Mesenchymal stem cell (in vitro differentiated cells and primary cell): ENCODE results near the gene CACNA1E.
A peak's percentile ranks its signal among the peaks of the same experiment; 100 is the strongest.

Source experiments
- DNase-seq: peaks from one replicate; pipeline ENCODE4 v3.0.0-alpha.2; 2013
- H2AFZ ChIP-seq: one replicate; pipeline ENCODE4 v1.6.1; 2013; ENCODE audit warnings: low read depth, mild to moderate bottlenecking, control low read depth, inconsistent platforms, low read length, moderate library complexity
- H2AK5ac ChIP-seq: 2 replicates; pipeline ENCODE4 v1.6.1; 2013; ENCODE audit warnings: low read length, moderate library complexity, mild to moderate bottlenecking, inconsistent platforms; ENCODE audit not compliant: severe bottlenecking
- H2BK120ac ChIP-seq: one replicate; pipeline ENCODE4 v1.6.1; 2013; ENCODE audit warnings: low read depth, mild to moderate bottlenecking, inconsistent platforms, low read length, moderate library complexity
- H2BK12ac ChIP-seq, 2 experiments: one replicate each; pipeline ENCODE4 v1.6.1; 2013; ENCODE audit warnings: inconsistent platforms in 2 of 2, low read length in 2 of 2, mild to moderate bottlenecking in 2 of 2, moderate library complexity in 2 of 2, control low read depth in 1 of 2
- H2BK15ac ChIP-seq: one replicate; pipeline ENCODE4 v1.6.1; 2013; ENCODE audit warnings: mild to moderate bottlenecking, low read depth, inconsistent platforms; ENCODE audit not compliant: poor library complexity, severe bottlenecking
- H2BK5ac ChIP-seq: 2 replicates; pipeline ENCODE4 v1.6.1; 2013; ENCODE audit warnings: low read depth, mild to moderate bottlenecking, low read length, control low read depth, inconsistent platforms; ENCODE audit not compliant: poor library complexity, severe bottlenecking
- H3K14ac ChIP-seq, 2 experiments: one replicate each; pipeline ENCODE4 v1.6.1; 2013; ENCODE audit warnings: inconsistent platforms in 2 of 2, low read length in 2 of 2, control low read depth in 1 of 2, mild to moderate bottlenecking in 1 of 2, moderate library complexity in 1 of 2
- H3K18ac ChIP-seq, 2 experiments: one replicate each; pipeline ENCODE4 v1.6.1; 2013; ENCODE audit warnings: inconsistent platforms in 2 of 2, low read length in 2 of 2, control low read depth in 1 of 2, low read depth in 1 of 2, mild to moderate bottlenecking in 1 of 2
- H3K23ac ChIP-seq, 2 experiments: one replicate each; pipeline ENCODE4 v1.6.1; 2013; ENCODE audit warnings: inconsistent platforms in 2 of 2, low read length in 2 of 2, mild to moderate bottlenecking in 2 of 2, moderate library complexity in 2 of 2, control low read depth in 1 of 2
- H3K27ac ChIP-seq: 2 replicates; pipeline ENCODE4 v1.5.1; 2013; ENCODE audit warnings: mild to moderate bottlenecking, moderate library complexity, low read length, control low read depth, inconsistent platforms; ENCODE audit not compliant: poor library complexity, severe bottlenecking
- H3K27me3 ChIP-seq, 2 experiments: 2 replicates each; pipeline versions ENCODE4 v1.6.1 to v1.7.0; 2013; ENCODE audit warnings: low read length in 2 of 2, mild to moderate bottlenecking in 2 of 2, moderate library complexity in 2 of 2, control low read depth in 1 of 2, inconsistent platforms in 1 of 2; ENCODE audit not compliant: control insufficient read depth in 1 of 2, insufficient read depth in 1 of 2
- H3K36me3 ChIP-seq, 2 experiments: 2 replicates each; pipeline versions ENCODE4 v1.6.1 to v1.7.0; 2013; ENCODE audit warnings: low read length in 2 of 2, control low read depth in 1 of 2, inconsistent platforms in 1 of 2, low read depth in 1 of 2, mild to moderate bottlenecking in 1 of 2; ENCODE audit not compliant: insufficient read depth in 2 of 2, control insufficient read depth in 1 of 2
- H3K4ac ChIP-seq, 2 experiments: one replicate each; pipeline ENCODE4 v1.6.1; 2013; ENCODE audit warnings: inconsistent platforms in 2 of 2, low read length in 2 of 2, mild to moderate bottlenecking in 2 of 2, moderate library complexity in 2 of 2, control low read depth in 1 of 2, low read depth in 1 of 2
- H3K4me1 ChIP-seq: 2 replicates; pipeline ENCODE4 v1.6.1; 2013; ENCODE audit warnings: low read depth, low read length, control low read depth; ENCODE audit not compliant: control insufficient read depth, insufficient read depth
- H3K4me2 ChIP-seq: 2 replicates; pipeline ENCODE4 v1.6.1; 2013; ENCODE audit warnings: low read length, mild to moderate bottlenecking, inconsistent platforms; ENCODE audit not compliant: poor library complexity, severe bottlenecking
- H3K4me3 ChIP-seq, 2 experiments: 2 replicates each; pipeline versions ENCODE4 v1.5.1 to v1.7.0; 2013; ENCODE audit warnings: low read length in 2 of 2, mild to moderate bottlenecking in 2 of 2, control low read depth in 1 of 2, low read depth in 1 of 2; ENCODE audit not compliant: insufficient read depth in 1 of 2
- H3K79me1 ChIP-seq: replicated peaks from 2 replicates; pipeline ENCODE4 v1.6.1; 2013; ENCODE audit warnings: mild to moderate bottlenecking, control low read depth, low read length, inconsistent platforms; ENCODE audit not compliant: poor library complexity, severe bottlenecking
- H3K9ac ChIP-seq: 2 replicates; pipeline ENCODE4 v1.7.0; 2013; ENCODE audit warnings: mild to moderate bottlenecking, low read length, moderate library complexity
- H3K9me3 ChIP-seq: 2 replicates; pipeline ENCODE4 v1.7.0; 2013; ENCODE audit warnings: mild to moderate bottlenecking, low read length; ENCODE audit not compliant: control insufficient read depth
- H4K8ac ChIP-seq: one replicate; pipeline ENCODE4 v1.6.1; 2013; ENCODE audit warnings: inconsistent platforms, mild to moderate bottlenecking, low read length, moderate library complexity
- H4K91ac ChIP-seq: one replicate; pipeline ENCODE4 v1.6.1; 2013; ENCODE audit warnings: mild to moderate bottlenecking, low read length, inconsistent platforms
- WGBS: methylation state at CpG from one replicate; pipeline ENCODE4 v1.1.7; 2013; ENCODE audit warnings: mixed read lengths; 5-methylcytosine and 5-hydroxymethylcytosine counted together

CACNA1E gene

GRCh38 chr1:181482521-181483284 lies 614 bp upstream of the CACNA1E start:
- Histone ChIP-seq H3K9me3 (no peaks in the 10 kb centered on the region), H3K4me3 (peak overlapping the region; percentile 12 to 60), H3K36me3 (no peaks in the 10 kb centered on the region), H3K23ac (no peak overlapping the region), H3K4ac (no peak overlapping the region), H3K4me1 (peaks cover 8% of the 10 kb centered on the region), H3K4me2 (peak overlapping the region; percentile 7), H3K18ac (no peak overlapping the region), H4K8ac (no peak overlapping the region), H3K27me3 (peaks cover 85 to 93% of the 10 kb centered on the region in 2 experiments), H4K91ac (no peak overlapping the region), H3K27ac (no peak overlapping the region), H3K79me1 (no peaks in the 10 kb centered on the region), H3K14ac (no peak overlapping the region), H2BK120ac (no peak overlapping the region), H2AK5ac (no peak overlapping the region), H2BK5ac (no peak overlapping the region), H2BK12ac (no peak overlapping the region), H2AFZ (peak overlapping the region; percentile 56), H3K9ac (no peak overlapping the region), H2BK15ac (no peak overlapping the region)
- no peak for DNase-seq
- WGBS, result 2% methylated on average over 52 of the region's 62 CpGs

DNA sequence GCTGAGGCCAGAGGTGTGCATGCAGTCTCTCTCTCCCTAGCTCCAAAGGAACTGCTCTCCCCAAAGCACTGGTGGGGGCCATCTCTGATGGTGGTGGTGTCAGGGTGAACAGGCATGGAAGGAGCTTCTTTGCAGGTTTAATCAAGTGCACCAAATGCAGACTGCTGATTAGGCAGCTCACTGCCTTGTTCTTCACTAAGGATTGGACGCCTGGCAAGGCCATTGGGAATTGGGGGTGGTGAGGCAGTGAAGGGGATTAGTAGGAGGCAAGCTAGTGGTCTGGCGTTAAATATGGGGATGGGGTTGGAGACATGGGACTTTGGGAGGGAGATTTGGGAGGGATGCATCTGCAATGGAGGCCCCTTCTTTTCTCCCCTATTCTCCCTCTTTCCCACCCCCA lies 1.5 kb downstream of the CACNA1E start:
- Histone ChIP-seq H3K79me1 (no peaks in the 10 kb centered on the region), H2BK15ac (no peak overlapping the region), H3K4me3 (no peak overlapping the region), H3K9ac (no peak overlapping the region), H3K9me3 (no peaks in the 10 kb centered on the region), H3K27me3 (peaks cover 80 to 99% of the 10 kb centered on the region in 2 experiments), H2BK5ac (no peak overlapping the region), H3K4me1 (peaks cover 8% of the 10 kb centered on the region), H2AK5ac (no peak overlapping the region), H3K14ac (no peak overlapping the region), H2AFZ (no peak overlapping the region), H4K91ac (no peak overlapping the region), H3K4ac (no peak overlapping the region), H2BK120ac (no peak overlapping the region), H3K36me3 (no peaks in the 10 kb centered on the region), H3K23ac (no peak overlapping the region), H3K4me2 (no peak overlapping the region), H3K27ac (no peak overlapping the region), H4K8ac (no peak overlapping the region), H3K18ac (no peak overlapping the region), H2BK12ac (no peak overlapping the region)
- 47% methylated on average over 1 of the region's 2 CpGs for WGBS
- DNase-seq, result no peak

DNA sequence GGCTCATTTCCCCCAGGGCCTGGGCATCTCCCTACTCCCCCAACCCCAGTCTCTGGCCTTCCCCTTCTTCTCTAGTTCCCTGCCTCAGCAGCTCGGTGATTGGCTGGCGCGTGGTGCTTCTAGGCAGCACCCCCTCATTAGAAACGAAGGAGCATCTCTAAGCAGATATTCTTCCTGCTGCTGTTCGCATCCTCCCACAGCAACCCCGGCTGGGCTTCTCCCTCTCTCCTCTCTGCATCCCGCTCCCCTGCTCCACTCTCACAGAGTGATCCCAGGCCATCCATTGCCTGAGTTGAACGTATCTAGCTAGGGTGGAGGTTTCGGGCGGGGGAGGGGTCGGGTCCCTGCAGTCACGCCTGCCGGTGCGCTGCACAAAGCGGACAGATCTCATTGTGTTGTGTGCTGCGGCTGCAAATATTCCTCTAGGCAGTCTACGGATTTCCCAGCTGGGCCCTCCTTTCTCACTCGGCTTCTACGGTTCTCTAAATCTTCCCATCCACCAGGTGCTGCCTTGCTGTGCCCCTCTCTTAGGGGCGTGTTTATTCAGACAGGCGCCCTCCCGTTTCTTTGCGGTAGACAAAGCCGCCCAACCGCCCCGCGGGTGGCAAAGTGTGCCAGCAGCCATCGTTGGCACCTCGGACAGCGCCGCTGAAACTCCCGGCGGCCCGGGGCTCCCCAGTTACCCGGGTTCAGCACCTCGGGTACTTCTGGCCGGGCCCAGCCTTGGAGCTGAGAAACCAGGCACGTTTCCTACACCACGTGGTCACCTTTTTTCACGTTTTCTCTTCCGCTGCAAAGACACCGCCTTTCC lies 2.2 kb downstream of the CACNA1E start:
- Histone ChIP-seq H3K27me3 (peaks cover 73 to 98% of the 10 kb centered on the region in 2 experiments), H3K4me2 (no peak overlapping the region), H2BK15ac (no peak overlapping the region), H2AK5ac (no peak overlapping the region), H3K9ac (no peak overlapping the region), H2BK12ac (no peak overlapping the region), H2BK5ac (no peak overlapping the region), H3K18ac (no peak overlapping the region), H3K14ac (no peak overlapping the region), H2AFZ (no peak overlapping the region), H3K4ac (no peak overlapping the region), H4K91ac (no peak overlapping the region), H3K4me3 (peak overlapping the region in 1 of 2 experiments; percentile 11), H3K36me3 (no peaks in the 10 kb centered on the region), H3K23ac (no peak overlapping the region), H3K9me3 (no peaks in the 10 kb centered on the region), H2BK120ac (no peak overlapping the region), H4K8ac (no peak overlapping the region), H3K4me1 (peaks cover 8% of the 10 kb centered on the region), H3K27ac (no peak overlapping the region), H3K79me1 (no peaks in the 10 kb centered on the region)
- 8% methylated on average over 39 of the region's 42 CpGs for WGBS
- no peak for DNase-seq

DNA sequence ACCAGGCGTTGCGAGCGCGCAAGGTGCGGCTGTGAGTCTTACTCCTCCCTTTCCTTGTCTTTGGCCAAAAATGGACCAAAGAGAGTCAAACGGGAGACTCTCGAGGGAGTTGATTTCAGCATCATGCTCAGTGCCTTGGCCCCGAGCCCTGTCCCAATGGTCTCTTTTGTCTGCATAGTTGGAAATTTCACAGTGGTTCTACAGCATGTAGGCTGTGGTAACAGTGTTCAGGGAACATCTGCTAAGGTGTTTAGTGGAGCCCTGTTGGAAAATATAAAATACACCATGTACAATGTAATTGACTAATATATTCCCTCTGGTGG lies 2.7 kb downstream of the CACNA1E start:
- no peak overlapping the region for H2AK5ac ChIP-seq
- no peaks in the 10 kb centered on the region for H3K9me3 ChIP-seq
- no peak overlapping the region for H3K23ac ChIP-seq
- H3K79me1 ChIP-seq, result no peaks in the 10 kb centered on the region
- H3K27me3 ChIP-seq, result peaks cover 67 to 92% of the 10 kb centered on the region in 2 experiments
- no peak overlapping the region for H3K4ac ChIP-seq
- H2BK15ac ChIP-seq, result no peak overlapping the region
- H3K4me1 ChIP-seq, result peaks cover 8% of the 10 kb centered on the region
- H3K14ac ChIP-seq, result no peak overlapping the region
- no peaks in the 10 kb centered on the region for H3K36me3 ChIP-seq
- no peak overlapping the region for H2AFZ ChIP-seq
- H2BK5ac ChIP-seq, result no peak overlapping the region
- no peak overlapping the region for H3K18ac ChIP-seq
- no peak overlapping the region for H3K9ac ChIP-seq
- no peak for DNase-seq
- no peak overlapping the region for H3K27ac ChIP-seq
- peak overlapping the region in 1 of 2 experiments; percentile 11 for H3K4me3 ChIP-seq
- H2BK12ac ChIP-seq, result no peak overlapping the region
- 20% methylated on average over 8 of the region's 8 CpGs for WGBS
- H4K8ac ChIP-seq, result no peak overlapping the region
- H3K4me2 ChIP-seq, result no peak overlapping the region
- no peak overlapping the region for H2BK120ac ChIP-seq
- H4K91ac ChIP-seq, result no peak overlapping the region
